Naive thymus-derived CD4-positive, alpha-beta T cell (primary cell): ENCODE measurements around the gene FHIT. TPM values are rescaled to one million over a fixed set of nuclear protein-coding genes. Genes with fewer than 3 reads are reported as not detected.

Experiments used
- ATAC-seq: fragments of 150-1000 bp; cut with Tn5 transposase; 2 replicates; pipeline ENCODE4 v1.10.0; 2021; ENCODE audit warnings: mild to moderate bottlenecking, moderate library complexity
- CTCF ChIA-PET: fragments of 350-600 bp; sonication (Branson Sonifier 250); formaldehyde crosslinking; loops from one replicate; lab custom pipeline; 2021; ENCODE audit warnings: antibody characterized with exemption; lab: Charles Lee
- POLR2A ChIA-PET: fragments of 350-600 bp; sonication (Branson Sonifier 250); formaldehyde crosslinking; loops from one replicate; lab custom pipeline; 2021; ENCODE audit warnings: antibody characterized with exemption, inconsistent platforms; lab: Charles Lee
- DNase-seq, 9 donors: peaks; one replicate each; pipeline versions ENCODE4 v3.0.0 to v3.0.0-alpha.2; 2020 to 2022; ENCODE audit warnings: mixed read lengths in 1 of 9
- H3K27ac ChIP-seq: one replicate; pipeline ENCODE4 v1.7.0; 2013; ENCODE audit warnings: mild to moderate bottlenecking, low read depth, low read length, moderate library complexity
- H3K27me3 ChIP-seq, 2 donors: one replicate each; pipeline ENCODE4 v1.7.0; 2013; ENCODE audit warnings: low read length in 2 of 2, mild to moderate bottlenecking in 2 of 2, moderate library complexity in 2 of 2; ENCODE audit not compliant: control insufficient read depth in 2 of 2, insufficient read depth in 2 of 2
- H3K36me3 ChIP-seq, 3 experiments: 1 replicate in 2 of 3; 2 replicates in 1 of 3; pipeline ENCODE4 v1.7.0; 2013; ENCODE audit warnings: low read length in 3 of 3, mild to moderate bottlenecking in 3 of 3, moderate library complexity in 1 of 3; ENCODE audit not compliant: insufficient read depth in 3 of 3, control insufficient read depth in 2 of 3
- H3K4me1 ChIP-seq, 2 donors: one replicate each; pipeline ENCODE4 v1.7.0; 2013; ENCODE audit warnings: low read length in 2 of 2, mild to moderate bottlenecking in 2 of 2, moderate library complexity in 1 of 2; ENCODE audit not compliant: control insufficient read depth in 2 of 2, insufficient read depth in 2 of 2
- H3K4me3 ChIP-seq: 2 replicates; pipeline ENCODE4 v1.7.0; 2013; ENCODE audit warnings: mild to moderate bottlenecking, low read length
- H3K9me3 ChIP-seq, 3 experiments: 1 replicate in 2 of 3; 2 replicates in 1 of 3; pipeline ENCODE4 v1.7.0; 2013; ENCODE audit warnings: low read length in 3 of 3; ENCODE audit not compliant: control insufficient read depth in 2 of 3
- H3K27ac Mint-ChIP-seq, 9 donors: one replicate each; pipeline ENCODE4 v1.8.0; 2020 to 2022; ENCODE audit warnings: mixed read lengths in 9 of 9, mild to moderate bottlenecking in 8 of 9, moderate library complexity in 5 of 9, inconsistent platforms in 2 of 9
- H3K27me3 Mint-ChIP-seq, 5 donors: one replicate each; pipeline ENCODE4 v1.8.0; 2021 to 2022; ENCODE audit warnings: mixed read lengths in 5 of 5, mild to moderate bottlenecking in 1 of 5
- H3K36me3 Mint-ChIP-seq, 5 donors: one replicate each; pipeline ENCODE4 v1.8.0; 2020 to 2022; ENCODE audit warnings: mixed read lengths in 5 of 5, mild to moderate bottlenecking in 3 of 5, inconsistent platforms in 1 of 5
- H3K4me1 Mint-ChIP-seq, 7 donors: one replicate each; pipeline ENCODE4 v1.8.0; 2020 to 2022; ENCODE audit warnings: mixed read lengths in 7 of 7, mild to moderate bottlenecking in 3 of 7, inconsistent platforms in 1 of 7
- H3K4me3 Mint-ChIP-seq, 10 donors: one replicate each; pipeline ENCODE4 v1.8.0; 2020 to 2022; ENCODE audit warnings: mild to moderate bottlenecking in 10 of 10, mixed read lengths in 10 of 10, moderate library complexity in 6 of 10, inconsistent platforms in 2 of 10
- H3K9me3 Mint-ChIP-seq, 11 donors: one replicate each; pipeline ENCODE4 v1.8.0; 2020 to 2022; ENCODE audit warnings: mixed read lengths in 11 of 11, mild to moderate bottlenecking in 4 of 11, inconsistent platforms in 1 of 11, moderate library complexity in 1 of 11
- intact Hi-C, 2 donors: fragments of 100-400 bp; cut with micrococcal nuclease; formaldehyde crosslinking; loops; one replicate each; pipeline ENCODE4 v1.15.1; 2023
- polyA plus RNA-seq, 2 donors: library from polyadenylated mRNA; unstranded; fragments of 300-500 nt; fragmentation: Illumina TruSeq; gene quantifications; one replicate each; pipeline ENCODE4 v1.2.3, GENCODE V29; 2021
- total RNA-seq, 6 experiments: library from RNA in 5 of 6; stranded (reverse) in 5 of 6; gene quantifications; 1 replicate in 5 of 6; 2 replicates in 1 of 6; pipeline ENCODE4 v1.2.3 and lab custom pipeline; 2021 to 2026

FHIT gene
- total and polyA plus RNA-seq, 7 experiments from 2014 or later: 51.2 to 230 (median 152) TPM

GRCh38 chr3:60431599-60431958, 819.7 kb downstream of the FHIT start:
- CTCF ChIA-PET: interaction anchor here (0.6 to 2.2 kb wide), 9 partner anchors 8 to 1063 kb away, joined by 3 to 15 read pairs (median 4); no protein-coding TSS in a partner anchor
- peaks cover 0 to 34% (median 27%) of the 10 kb centered on the region in 7 donors for H3K4me1 Mint-ChIP-seq
- intact Hi-C loops: loop anchor here in 1 of 2 donors (1.0 to 5.0 kb wide), 5 partner anchors 352 to 1219 kb away; no protein-coding TSS in a partner anchor
- H3K36me3 ChIP-seq: no peaks in the 10 kb centered on the region
- POLR2A ChIA-PET: interaction anchor here (0.5 kb wide), 1 partner anchor 352 kb away, joined by 3 read pairs; no protein-coding TSS in a partner anchor
- DNase-seq: peak in 4 of 9 donors; percentile 13 to 23 (median 19)
- peak; percentile 38 for ATAC-seq
- H3K9me3 ChIP-seq: no peaks in the 10 kb centered on the region
- H3K27me3 Mint-ChIP-seq: no peaks in the 10 kb centered on the region
- H3K27me3 ChIP-seq: peaks cover 0 to 5% of the 10 kb centered on the region in 2 donors
- no peaks in the 10 kb centered on the region for H3K4me1 ChIP-seq
- H3K4me3 Mint-ChIP-seq: peak overlapping the region in 4 of 10 donors; percentile 22 to 59 (median 46)
- peak overlapping the region in 2 of 9 donors; percentile 21 to 60 for H3K27ac Mint-ChIP-seq
- no peak overlapping the region for H3K4me3 ChIP-seq
- H3K9me3 Mint-ChIP-seq: peaks cover 0 to 4% (median 0%) of the 10 kb centered on the region in 11 donors
- no peak overlapping the region for H3K27ac ChIP-seq
- no peaks in the 10 kb centered on the region for H3K36me3 Mint-ChIP-seq

- Histone ChIP-seq H3K9me3 (no peaks in the 10 kb centered on the region), H3K4me1 (no peaks in the 10 kb centered on the region), H3K27ac (no peak overlapping the region), H3K27me3 (peaks cover 0 to 5% of the 10 kb centered on the region in 2 donors), H3K4me3 (no peak overlapping the region), H3K36me3 (no peaks in the 10 kb centered on the region)
- Mint-ChIP-seq H3K27me3 (no peaks in the 10 kb centered on the region), H3K36me3 (no peaks in the 10 kb centered on the region), H3K4me3 (peak overlapping the region in 6 of 10 donors; percentile 5 to 77 (median 28)), H3K4me1 (peaks cover 0 to 34% (median 27%) of the 10 kb centered on the region in 7 donors), H3K9me3 (peaks cover 0 to 4% (median 0%) of the 10 kb centered on the region in 11 donors), H3K27ac (peak overlapping the region in 6 of 9 donors; percentile 1 to 76 (median 32))
- intact Hi-C loops: loop anchor here in 1 of 2 donors (2.0 to 5.0 kb wide), 2 partner anchors 433 to 573 kb away; no protein-coding TSS in a partner anchor
- no peak for ATAC-seq
- CTCF ChIA-PET: interaction anchor here (2.2 kb wide), 1 partner anchor 854 kb away, joined by 15 read pairs; no protein-coding TSS in a partner anchor
- peak in 2 of 9 donors; percentile 6 to 15 for DNase-seq
- POLR2A ChIA-PET: no interaction called here
These were observed 821.0 kb downstream of the FHIT start for GRCh38 chr3:60430205-60430604.

- Mint-ChIP-seq H3K9me3 (peaks cover 0 to 4% (median 0%) of the 10 kb centered on the region in 11 donors), H3K36me3 (peaks cover 0 to 1% (median 0%) of the 10 kb centered on the region in 5 donors), H3K4me1 (peaks cover 2 to 37% (median 27%) of the 10 kb centered on the region in 7 donors), H3K27ac (no peak overlapping the region), H3K4me3 (no peak overlapping the region), H3K27me3 (no peaks in the 10 kb centered on the region)
- ATAC-seq (no peak), DNase-seq (no peak)
- Histone ChIP-seq H3K27me3 (no peaks in the 10 kb centered on the region), H3K27ac (no peak overlapping the region), H3K36me3 (no peaks in the 10 kb centered on the region), H3K9me3 (no peaks in the 10 kb centered on the region), H3K4me1 (no peaks in the 10 kb centered on the region), H3K4me3 (no peak overlapping the region)
- intact Hi-C loops: no loop called here
- CTCF ChIA-PET: no interaction called here
- POLR2A ChIA-PET: no interaction called here
These were observed 824.1 kb downstream of the FHIT start for GRCh38 chr3:60427109-60427508.

GRCh38 chr3:60424942-60425341, 826.3 kb downstream of the FHIT start:
- Histone ChIP-seq H3K4me1 (no peaks in the 10 kb centered on the region), H3K4me3 (no peak overlapping the region), H3K9me3 (no peaks in the 10 kb centered on the region), H3K27ac (no peak overlapping the region), H3K27me3 (no peaks in the 10 kb centered on the region), H3K36me3 (no peaks in the 10 kb centered on the region)
- H3K9me3 Mint-ChIP-seq: peaks cover 0 to 3% (median 0%) of the 10 kb centered on the region in 11 donors
- H3K36me3 Mint-ChIP-seq: peaks cover 0 to 4% (median 0%) of the 10 kb centered on the region in 5 donors
- CTCF ChIA-PET: no interaction called here
- ATAC-seq: no peak
- no peaks in the 10 kb centered on the region for H3K27me3 Mint-ChIP-seq
- intact Hi-C loops: no loop called here
- H3K4me1 Mint-ChIP-seq: peaks cover 2 to 19% (median 10%) of the 10 kb centered on the region in 7 donors
- no peak overlapping the region for H3K4me3 Mint-ChIP-seq
- POLR2A ChIA-PET: interaction anchor here (0.6 kb wide), 1 partner anchor 32 kb away, joined by 3 read pairs; no protein-coding TSS in a partner anchor
- DNase-seq: no peak
- no peak overlapping the region for H3K27ac Mint-ChIP-seq

- Mint-ChIP-seq H3K27ac (no peak overlapping the region), H3K9me3 (peaks cover 0 to 3% (median 0%) of the 10 kb centered on the region in 11 donors), H3K4me3 (no peak overlapping the region), H3K36me3 (peaks cover 0 to 4% (median 0%) of the 10 kb centered on the region in 5 donors), H3K4me1 (peaks cover 0 to 10% (median under 1%) of the 10 kb centered on the region in 7 donors), H3K27me3 (no peaks in the 10 kb centered on the region)
- no peaks in the 10 kb centered on the region for H3K4me1 ChIP-seq
- H3K27ac ChIP-seq: no peak overlapping the region
- ATAC-seq: no peak
- CTCF ChIA-PET: interaction anchor here (1.2 kb wide), 1 partner anchor 7 kb away, joined by 4 read pairs; no protein-coding TSS in a partner anchor
- intact Hi-C loops: no loop called here
- POLR2A ChIA-PET: interaction anchor here (1.0 kb wide), 1 partner anchor 24 kb away, joined by 4 read pairs; no protein-coding TSS in a partner anchor
- H3K4me3 ChIP-seq: no peak overlapping the region
- H3K27me3 ChIP-seq: no peaks in the 10 kb centered on the region
- no peaks in the 10 kb centered on the region for H3K36me3 ChIP-seq
- no peak for DNase-seq
- H3K9me3 ChIP-seq: no peaks in the 10 kb centered on the region
These were observed 827.2 kb downstream of the FHIT start for GRCh38 chr3:60424034-60424433.

GRCh38 chr3:60423556-60423955, 827.7 kb downstream of the FHIT start:
- POLR2A ChIA-PET: interaction anchor here (1.0 kb wide), 1 partner anchor 24 kb away, joined by 4 read pairs; no protein-coding TSS in a partner anchor
- Histone ChIP-seq H3K36me3 (no peaks in the 10 kb centered on the region), H3K9me3 (no peaks in the 10 kb centered on the region), H3K4me1 (no peaks in the 10 kb centered on the region), H3K27ac (no peak overlapping the region), H3K27me3 (no peaks in the 10 kb centered on the region), H3K4me3 (no peak overlapping the region)
- H3K4me3 Mint-ChIP-seq: no peak overlapping the region
- DNase-seq (no peak), ATAC-seq (no peak)
- H3K4me1 Mint-ChIP-seq: peaks cover 0 to 5% (median 0%) of the 10 kb centered on the region in 7 donors
- CTCF ChIA-PET: interaction anchor here (1.2 kb wide), 1 partner anchor 8 kb away, joined by 4 read pairs; no protein-coding TSS in a partner anchor
- intact Hi-C loops: no loop called here
- peaks cover 0 to 4% (median 0%) of the 10 kb centered on the region in 5 donors for H3K36me3 Mint-ChIP-seq
- peaks cover 0 to 3% (median 0%) of the 10 kb centered on the region in 11 donors for H3K9me3 Mint-ChIP-seq
- no peaks in the 10 kb centered on the region for H3K27me3 Mint-ChIP-seq
- H3K27ac Mint-ChIP-seq: no peak overlapping the region
